HEK293 (cell line): Measurements from ENCODE around the gene DND1.
"Not testable (repeated sequence)": the region's sequence is repeated elsewhere in the genome, so short reads cannot be mapped to it uniquely, and the experiment has no call there.

ENCODE experiments used
- CTCF ChIA-PET: fragments of 350-600 bp; formaldehyde crosslinking; extraction: SDS; loops from one replicate; lab custom pipeline; 2021; ENCODE audit warnings: antibody characterized with exemption; lab: Yijun Ruan, JAX
- POLR2A ChIA-PET: fragments of 300-600 bp; formaldehyde crosslinking; extraction: SDS; loops from one replicate; lab custom pipeline; 2020; ENCODE audit warnings: antibody characterized with exemption, inconsistent platforms; lab: Yijun Ruan, JAX
- H3K27ac ChIP-seq: fragments of 200-500 bp; sonication (Bioruptor generic); 2 replicates; pipeline ENCODE4 v1.5.1; 2014; ENCODE audit warnings: low read depth, low read length, control low read depth, inconsistent platforms; ENCODE audit errors: extremely low read depth
- H3K36me3 ChIP-seq, 2 experiments: fragments of 200-500 bp in 1 of 2; sonication (Bioruptor generic) in 1 of 2; 1 replicate in 1 of 2; 2 replicates in 1 of 2; pipeline ENCODE4 v1.5.1; 2014 to 2017; ENCODE audit warnings: inconsistent platforms in 2 of 2, low read length in 2 of 2; ENCODE audit not compliant: control insufficient read depth in 2 of 2, insufficient read depth in 1 of 2
- H3K4me1 ChIP-seq: fragments of 200-500 bp; sonication (Bioruptor generic); 2 replicates; pipeline ENCODE4 v1.5.1; 2014; ENCODE audit warnings: mild to moderate bottlenecking, low read length, inconsistent platforms; ENCODE audit not compliant: control insufficient read depth, insufficient read depth
- H3K4me3 ChIP-seq: 2 replicates; pipeline ENCODE4 v1.5.1; 2011; ENCODE audit warnings: low read depth, mild to moderate bottlenecking, control low read depth, low read length, moderate library complexity
- H3K9me3 ChIP-seq: fragments of 200-500 bp; sonication (Bioruptor generic); 2 replicates; pipeline ENCODE4 v1.5.1; 2014; ENCODE audit warnings: low read depth, low read length, inconsistent platforms; ENCODE audit not compliant: control insufficient read depth, insufficient read depth
- BCL11A ChIP-seq: fragments of 450-650 bp; formaldehyde crosslinking; IDR thresholded peaks from 2 replicates; pipeline ENCODE4 v1.5.1; 2016; ENCODE audit warnings: low read depth, missing biosample characterization, missing genetic modification characterization
- GFI1B ChIP-seq: fragments of 450-650 bp; formaldehyde crosslinking; IDR thresholded peaks from 2 replicates; pipeline ENCODE4 v1.5.1; 2016; ENCODE audit warnings: missing biosample characterization, missing genetic modification characterization
- KLF10 ChIP-seq: fragments of 450-650 bp; IDR thresholded peaks from 2 replicates; pipeline ENCODE4 v1.5.1; 2018; ENCODE audit warnings: missing biosample characterization, mild to moderate bottlenecking, missing genetic modification characterization
- OSR2 ChIP-seq: fragments of 450-650 bp; formaldehyde crosslinking; IDR thresholded peaks from 2 replicates; pipeline ENCODE4 v1.5.1; 2016; ENCODE audit warnings: missing biosample characterization, missing genetic modification characterization
- SCRT2 ChIP-seq: fragments of 450-650 bp; formaldehyde crosslinking; IDR thresholded peaks from 2 replicates; pipeline ENCODE4 v1.5.1; 2016; ENCODE audit warnings: missing biosample characterization, missing genetic modification characterization
- SETDB1 ChIP-seq: IDR thresholded peaks from one replicate; pipeline ENCODE4 v1.6.1; 2017; ENCODE audit warnings: mild to moderate bottlenecking, low read length, moderate library complexity, mixed read lengths; ENCODE audit not compliant: insufficient read length
- TRIM28 ChIP-seq: IDR thresholded peaks from 2 replicates; pipeline ENCODE4 v1.6.1; 2011; ENCODE audit warnings: low read length, control low read depth, borderline replicate concordance
- ZBTB1 ChIP-seq: fragments of 450-650 bp; formaldehyde crosslinking; IDR thresholded peaks from 2 replicates; pipeline ENCODE4 v1.5.1; 2016; ENCODE audit warnings: missing biosample characterization, missing genetic modification characterization
- ZNF184 ChIP-seq: fragments of 450-650 bp; IDR thresholded peaks from 2 replicates; pipeline ENCODE4 v1.5.1; 2018; ENCODE audit warnings: missing biosample characterization, mild to moderate bottlenecking, missing genetic modification characterization
- ZNF473 ChIP-seq: fragments of 450-650 bp; formaldehyde crosslinking; IDR thresholded peaks from 2 replicates; pipeline ENCODE4 v1.5.1; 2017; ENCODE audit warnings: missing biosample characterization, missing genetic modification characterization
- ZNF549 ChIP-seq: fragments of 450-650 bp; IDR thresholded peaks from 2 replicates; pipeline ENCODE4 v1.5.1; 2018; ENCODE audit warnings: missing biosample characterization, missing genetic modification characterization, mild to moderate bottlenecking, inconsistent platforms, moderate library complexity
- ZNF558 ChIP-seq: fragments of 450-650 bp; formaldehyde crosslinking; IDR thresholded peaks from 2 replicates; pipeline ENCODE4 v1.5.1; 2016; ENCODE audit warnings: missing biosample characterization, missing genetic modification characterization
- ZNF621 ChIP-seq: fragments of 450-650 bp; formaldehyde crosslinking; IDR thresholded peaks from 2 replicates; pipeline ENCODE4 v1.5.1; 2017; ENCODE audit warnings: missing biosample characterization, missing genetic modification characterization
- TF ChIP-seq, protein P1 (sequence below): fragments of 450-650 bp; formaldehyde crosslinking; IDR thresholded peaks from 2 replicates; pipeline ENCODE4 v1.5.1; 2016; ENCODE audit warnings: missing biosample characterization, missing genetic modification characterization
- TF ChIP-seq, protein P2 (sequence below): fragments of 450-650 bp; formaldehyde crosslinking; IDR thresholded peaks from 2 replicates; pipeline ENCODE4 v1.5.1; 2016; ENCODE audit warnings: missing biosample characterization, missing genetic modification characterization
- TF ChIP-seq, protein P3 (sequence below): fragments of 450-650 bp; formaldehyde crosslinking; IDR thresholded peaks from 2 replicates; pipeline ENCODE4 v1.5.1; 2016; ENCODE audit warnings: missing biosample characterization, missing genetic modification characterization
- TF ChIP-seq, protein P4 (sequence below): fragments of 450-650 bp; formaldehyde crosslinking; IDR thresholded peaks from 2 replicates; pipeline ENCODE4 v1.5.1; 2016; ENCODE audit warnings: missing biosample characterization, missing genetic modification characterization
- TF ChIP-seq, protein P5 (sequence below): fragments of 450-650 bp; formaldehyde crosslinking; conservative IDR thresholded peaks from 2 replicates; pipeline ENCODE4 v1.5.1; 2016; ENCODE audit warnings: low read depth, missing biosample characterization, missing genetic modification characterization
- TF ChIP-seq, protein P6 (sequence below): fragments of 450-650 bp; formaldehyde crosslinking; IDR thresholded peaks from 2 replicates; pipeline ENCODE4 v1.5.1; 2016; ENCODE audit warnings: missing biosample characterization, missing genetic modification characterization

The DND1 gene

DNA sequence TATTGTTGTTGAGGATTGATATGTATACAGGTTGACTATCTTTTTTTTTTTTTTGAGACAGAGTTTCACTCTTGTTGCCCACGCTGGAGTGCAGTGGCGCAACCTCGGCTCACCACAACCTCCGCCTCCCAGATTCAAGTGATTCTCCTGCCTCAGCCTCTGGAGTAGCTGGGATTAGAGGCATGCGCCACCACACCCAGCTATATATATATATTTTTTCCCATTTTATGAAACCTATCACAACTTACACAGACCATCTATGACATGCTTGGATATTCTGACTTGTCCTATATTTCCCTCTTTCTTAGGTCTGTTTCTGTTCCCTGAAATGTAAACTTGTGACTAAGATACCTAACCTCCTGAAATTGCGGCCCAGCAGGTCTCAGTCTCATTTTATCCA, 45.4 kb downstream of the DND1 start (continued):
- TF ChIP-seq, protein P1, sequence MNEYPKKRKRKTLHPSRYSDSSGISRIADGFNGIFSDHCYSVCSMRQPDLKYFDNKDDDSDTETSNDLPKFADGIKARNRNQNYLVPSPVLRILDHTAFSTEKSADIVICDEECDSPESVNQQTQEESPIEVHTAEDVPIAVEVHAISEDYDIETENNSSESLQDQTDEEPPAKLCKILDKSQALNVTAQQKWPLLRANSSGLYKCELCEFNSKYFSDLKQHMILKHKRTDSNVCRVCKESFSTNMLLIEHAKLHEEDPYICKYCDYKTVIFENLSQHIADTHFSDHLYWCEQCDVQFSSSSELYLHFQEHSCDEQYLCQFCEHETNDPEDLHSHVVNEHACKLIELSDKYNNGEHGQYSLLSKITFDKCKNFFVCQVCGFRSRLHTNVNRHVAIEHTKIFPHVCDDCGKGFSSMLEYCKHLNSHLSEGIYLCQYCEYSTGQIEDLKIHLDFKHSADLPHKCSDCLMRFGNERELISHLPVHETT (tag by site-specific recombination): 0 out of 2 replicates have a peak, but pooled peaks have one; percentile 33
- TF ChIP-seq, protein P2, sequence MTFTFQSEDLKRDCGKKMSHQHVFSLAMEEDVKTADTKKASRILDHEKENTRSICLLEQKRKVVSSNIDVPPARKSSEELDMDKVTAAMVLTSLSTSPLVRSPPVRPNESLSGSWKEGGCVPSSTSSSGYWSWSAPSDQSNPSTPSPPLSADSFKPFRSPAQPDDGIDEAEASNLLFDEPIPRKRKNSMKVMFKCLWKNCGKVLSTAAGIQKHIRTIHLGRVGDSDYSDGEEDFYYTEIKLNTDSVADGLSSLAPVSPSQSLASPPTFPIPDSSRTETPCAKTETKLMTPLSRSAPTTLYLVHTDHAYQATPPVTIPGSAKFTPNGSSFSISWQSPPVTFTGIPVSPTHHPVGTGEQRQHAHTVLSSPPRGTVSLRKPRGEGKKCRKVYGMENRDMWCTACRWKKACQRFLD (tag by site-specific recombination): no peak
- TF ChIP-seq ZNF549 (tag by site-specific recombination): no peak
- no peak for TF ChIP-seq ZNF621
- TF ChIP-seq ZNF558 (tag by site-specific recombination): peak; percentile 72; the same call in 1 of the 2 replicates
- TF ChIP-seq ZBTB1 (tag by site-specific recombination): no peak
- 0 out of 2 replicates have a peak, but pooled peaks have one; percentile 33 for TF ChIP-seq ZNF184
- TF ChIP-seq, protein P3, sequence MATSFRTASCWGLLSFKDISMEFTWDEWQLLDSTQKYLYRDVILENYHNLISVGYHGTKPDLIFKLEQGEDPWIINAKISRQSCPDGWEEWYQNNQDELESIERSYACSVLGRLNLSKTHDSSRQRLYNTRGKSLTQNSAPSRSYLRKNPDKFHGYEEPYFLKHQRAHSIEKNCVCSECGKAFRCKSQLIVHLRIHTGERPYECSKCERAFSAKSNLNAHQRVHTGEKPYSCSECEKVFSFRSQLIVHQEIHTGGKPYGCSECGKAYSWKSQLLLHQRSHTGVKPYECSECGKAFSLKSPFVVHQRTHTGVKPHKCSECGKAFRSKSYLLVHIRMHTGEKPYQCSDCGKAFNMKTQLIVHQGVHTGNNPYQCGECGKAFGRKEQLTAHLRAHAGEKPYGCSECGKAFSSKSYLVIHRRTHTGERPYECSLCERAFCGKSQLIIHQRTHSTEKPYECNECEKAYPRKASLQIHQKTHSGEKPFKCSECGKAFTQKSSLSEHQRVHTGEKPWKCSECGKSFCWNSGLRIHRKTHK: 0 out of 2 replicates have a peak, but pooled peaks have one; percentile 15
- peak; percentile 88 for TF ChIP-seq TRIM28
- peak; percentile 98 for TF ChIP-seq SETDB1
- no peak for TF ChIP-seq GFI1B (tag by site-specific recombination)
- no peak for TF ChIP-seq SCRT2 (tag by site-specific recombination)
- TF ChIP-seq, protein P4, sequence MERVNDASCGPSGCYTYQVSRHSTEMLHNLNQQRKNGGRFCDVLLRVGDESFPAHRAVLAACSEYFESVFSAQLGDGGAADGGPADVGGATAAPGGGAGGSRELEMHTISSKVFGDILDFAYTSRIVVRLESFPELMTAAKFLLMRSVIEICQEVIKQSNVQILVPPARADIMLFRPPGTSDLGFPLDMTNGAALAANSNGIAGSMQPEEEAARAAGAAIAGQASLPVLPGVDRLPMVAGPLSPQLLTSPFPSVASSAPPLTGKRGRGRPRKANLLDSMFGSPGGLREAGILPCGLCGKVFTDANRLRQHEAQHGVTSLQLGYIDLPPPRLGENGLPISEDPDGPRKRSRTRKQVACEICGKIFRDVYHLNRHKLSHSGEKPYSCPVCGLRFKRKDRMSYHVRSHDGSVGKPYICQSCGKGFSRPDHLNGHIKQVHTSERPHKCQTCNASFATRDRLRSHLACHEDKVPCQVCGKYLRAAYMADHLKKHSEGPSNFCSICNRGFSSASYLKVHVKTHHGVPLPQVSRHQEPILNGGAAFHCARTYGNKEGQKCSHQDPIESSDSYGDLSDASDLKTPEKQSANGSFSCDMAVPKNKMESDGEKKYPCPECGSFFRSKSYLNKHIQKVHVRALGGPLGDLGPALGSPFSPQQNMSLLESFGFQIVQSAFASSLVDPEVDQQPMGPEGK (tag by site-specific recombination): no peak

DNA sequence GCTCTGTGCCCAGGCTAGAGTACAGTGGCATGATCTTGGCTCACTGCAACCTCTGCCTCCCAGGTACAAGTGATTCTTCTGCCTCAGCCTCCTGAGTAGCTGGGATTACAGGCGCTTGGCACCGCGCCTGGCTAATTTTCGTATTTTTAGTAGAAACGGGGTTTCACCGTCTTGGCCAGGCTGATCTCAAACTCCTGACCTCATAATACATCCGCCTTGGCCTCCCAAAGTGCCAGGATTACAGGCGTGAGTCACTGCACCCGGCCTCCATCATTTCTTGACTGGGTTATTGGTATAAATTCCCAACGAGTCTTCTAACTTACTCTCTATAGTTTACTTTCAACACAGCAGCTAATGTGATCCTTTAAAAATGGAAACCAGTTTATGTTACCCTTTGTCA, 48.5 kb downstream of the DND1 start:
- not testable (repeated sequence) for H3K36me3 ChIP-seq, H3K4me1 ChIP-seq, H3K27ac ChIP-seq, H3K4me3 ChIP-seq, H3K9me3 ChIP-seq
- POLR2A ChIA-PET: interaction anchor here (0.6 kb wide), 1 partner anchor 85 kb away, joined by 3 read pairs; no protein-coding TSS in a partner anchor
- CTCF ChIA-PET: interaction anchor here (0.8 kb wide), 1 partner anchor 11 kb away, joined by 3 read pairs; no protein-coding TSS in a partner anchor

DNA sequence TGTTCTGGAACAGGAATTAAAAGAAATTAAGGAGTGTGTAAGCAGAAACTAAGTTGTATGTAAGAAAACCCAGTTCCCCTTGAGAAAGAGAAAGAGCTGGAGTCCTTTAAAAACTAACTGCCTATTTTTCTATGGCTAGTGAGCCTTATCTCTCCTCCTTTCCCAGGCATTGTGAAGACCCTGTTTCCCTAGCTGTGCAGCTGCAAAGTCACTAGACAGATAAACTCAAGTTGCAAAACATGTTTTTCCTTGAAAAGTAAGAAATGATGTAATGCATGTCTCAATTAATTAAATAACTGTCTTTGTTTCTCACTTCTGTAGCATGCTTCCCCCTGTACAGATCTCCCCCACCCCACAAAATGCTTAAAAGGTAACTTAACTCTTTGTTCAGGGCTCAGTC, 50.3 kb downstream of the DND1 start:
- CTCF ChIA-PET: interaction anchor here (0.6 to 2.2 kb wide), 3 partner anchors 12 to 378 kb away, joined by 3 to 8 read pairs (median 4); no protein-coding TSS in a partner anchor
- H3K4me3 ChIP-seq, POLR2A ChIA-PET, H3K27ac ChIP-seq, H3K9me3 ChIP-seq, H3K4me1 ChIP-seq, H3K36me3 ChIP-seq: not testable (repeated sequence)

DNA sequence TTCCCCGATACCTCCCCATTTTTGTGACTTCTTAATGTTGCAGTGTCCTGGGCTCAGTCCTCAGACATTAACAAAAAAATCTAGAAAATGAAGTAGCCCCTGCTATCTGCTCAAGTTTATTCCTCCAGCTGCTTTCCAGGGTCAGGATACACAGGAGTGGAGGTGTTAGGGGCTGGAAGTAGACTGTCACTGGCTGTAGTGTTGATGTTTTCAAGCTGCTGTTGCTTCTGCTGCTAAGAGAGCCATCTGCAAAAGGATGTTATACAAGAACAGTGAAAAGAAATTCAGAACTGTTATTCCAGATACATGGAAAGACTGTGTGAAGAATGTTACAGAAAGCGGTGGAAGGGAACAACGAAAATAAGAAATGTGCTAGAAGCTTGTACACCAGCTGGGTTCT, 51.1 kb downstream of the DND1 start:
- ChIA-PET CTCF (interaction anchor here (0.6 to 2.2 kb wide), 3 partner anchors 13 to 379 kb away, joined by 3 to 8 read pairs (median 3); no protein-coding TSS in a partner anchor), POLR2A (interaction anchor here (0.6 kb wide), 1 partner anchor 25 kb away, joined by 5 read pairs; the partner anchor contains the start of gene NDUFA2)
- Histone ChIP-seq H3K4me3 (no peak overlapping the region), H3K36me3 (no peaks in the 10 kb centered on the region), H3K27ac (no peak overlapping the region), H3K9me3 (no peaks in the 10 kb centered on the region), H3K4me1 (no peaks in the 10 kb centered on the region)
- TF ChIP-seq, protein P5, sequence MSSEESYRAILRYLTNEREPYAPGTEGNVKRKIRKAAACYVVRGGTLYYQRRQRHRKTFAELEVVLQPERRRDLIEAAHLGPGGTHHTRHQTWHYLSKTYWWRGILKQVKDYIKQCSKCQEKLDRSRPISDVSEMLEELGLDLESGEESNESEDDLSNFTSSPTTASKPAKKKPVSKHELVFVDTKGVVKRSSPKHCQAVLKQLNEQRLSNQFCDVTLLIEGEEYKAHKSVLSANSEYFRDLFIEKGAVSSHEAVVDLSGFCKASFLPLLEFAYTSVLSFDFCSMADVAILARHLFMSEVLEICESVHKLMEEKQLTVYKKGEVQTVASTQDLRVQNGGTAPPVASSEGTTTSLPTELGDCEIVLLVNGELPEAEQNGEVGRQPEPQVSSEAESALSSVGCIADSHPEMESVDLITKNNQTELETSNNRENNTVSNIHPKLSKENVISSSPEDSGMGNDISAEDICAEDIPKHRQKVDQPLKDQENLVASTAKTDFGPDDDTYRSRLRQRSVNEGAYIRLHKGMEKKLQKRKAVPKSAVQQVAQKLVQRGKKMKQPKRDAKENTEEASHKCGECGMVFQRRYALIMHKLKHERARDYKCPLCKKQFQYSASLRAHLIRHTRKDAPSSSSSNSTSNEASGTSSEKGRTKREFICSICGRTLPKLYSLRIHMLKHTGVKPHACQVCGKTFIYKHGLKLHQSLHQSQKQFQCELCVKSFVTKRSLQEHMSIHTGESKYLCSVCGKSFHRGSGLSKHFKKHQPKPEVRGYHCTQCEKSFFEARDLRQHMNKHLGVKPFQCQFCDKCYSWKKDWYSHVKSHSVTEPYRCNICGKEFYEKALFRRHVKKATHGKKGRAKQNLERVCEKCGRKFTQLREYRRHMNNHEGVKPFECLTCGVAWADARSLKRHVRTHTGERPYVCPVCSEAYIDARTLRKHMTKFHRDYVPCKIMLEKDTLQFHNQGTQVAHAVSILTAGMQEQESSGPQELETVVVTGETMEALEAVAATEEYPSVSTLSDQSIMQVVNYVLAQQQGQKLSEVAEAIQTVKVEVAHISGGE (tag by site-specific recombination): no peak
- no peak for TF ChIP-seq OSR2 (tag by site-specific recombination)
- TF ChIP-seq, protein P6, sequence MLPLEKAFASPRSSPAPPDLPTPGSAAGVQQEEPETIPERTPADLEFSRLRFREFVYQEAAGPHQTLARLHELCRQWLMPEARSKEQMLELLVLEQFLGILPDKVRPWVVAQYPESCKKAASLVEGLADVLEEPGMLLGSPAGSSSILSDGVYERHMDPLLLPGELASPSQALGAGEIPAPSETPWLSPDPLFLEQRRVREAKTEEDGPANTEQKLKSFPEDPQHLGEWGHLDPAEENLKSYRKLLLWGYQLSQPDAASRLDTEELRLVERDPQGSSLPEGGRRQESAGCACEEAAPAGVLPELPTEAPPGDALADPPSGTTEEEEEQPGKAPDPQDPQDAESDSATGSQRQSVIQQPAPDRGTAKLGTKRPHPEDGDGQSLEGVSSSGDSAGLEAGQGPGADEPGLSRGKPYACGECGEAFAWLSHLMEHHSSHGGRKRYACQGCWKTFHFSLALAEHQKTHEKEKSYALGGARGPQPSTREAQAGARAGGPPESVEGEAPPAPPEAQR (tag by site-specific recombination): no peak
- TF ChIP-seq BCL11A (tag by site-specific recombination): no peak
- TF ChIP-seq KLF10 (tag by site-specific recombination): no peak
- no peak for TF ChIP-seq ZNF473 (tag by site-specific recombination)
